Activated effector memory CD4-positive, alpha-beta T cell treated with Interleukin-2 at 50 U/mL for 16 hours (primary cell): ENCODE data around the gene ACOT7.

Source experiments
- DNase-seq: peaks from one replicate; pipeline ENCODE4 v3.0.0-alpha.2; 2020

Gene ACOT7

DNA sequence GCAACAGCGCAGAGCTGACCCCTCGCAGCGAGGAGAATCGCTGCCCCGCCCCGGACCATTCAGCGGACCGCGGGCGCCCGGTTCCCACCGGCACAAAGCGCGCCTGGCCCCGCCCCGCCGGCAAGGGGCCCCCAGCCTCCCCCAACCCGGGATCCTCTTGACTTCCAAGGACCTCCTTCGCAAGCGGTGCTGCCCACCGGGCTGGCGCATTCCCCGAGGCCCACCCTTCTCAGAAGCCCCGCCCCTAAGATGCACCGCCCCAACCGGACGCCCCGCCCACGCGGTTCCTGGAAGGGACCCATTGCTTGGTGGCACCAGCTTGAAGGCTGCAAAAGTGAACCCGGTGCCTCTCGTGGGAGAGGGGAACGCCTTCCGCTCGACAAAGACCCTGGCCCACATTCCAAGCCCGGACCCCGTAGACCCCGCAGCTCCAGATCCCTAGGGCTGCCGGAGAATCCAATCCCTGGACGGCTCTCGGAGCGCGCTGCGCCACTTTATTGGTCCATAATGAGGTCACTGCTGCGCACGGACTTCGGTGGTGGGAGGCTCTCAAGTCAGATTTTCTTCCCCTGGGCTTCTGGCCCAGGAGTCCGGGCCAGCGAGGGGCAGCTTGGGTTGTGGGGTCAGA is 147.6 kb downstream of the ACOT7 start:
- no peak for DNase-seq

DNA sequence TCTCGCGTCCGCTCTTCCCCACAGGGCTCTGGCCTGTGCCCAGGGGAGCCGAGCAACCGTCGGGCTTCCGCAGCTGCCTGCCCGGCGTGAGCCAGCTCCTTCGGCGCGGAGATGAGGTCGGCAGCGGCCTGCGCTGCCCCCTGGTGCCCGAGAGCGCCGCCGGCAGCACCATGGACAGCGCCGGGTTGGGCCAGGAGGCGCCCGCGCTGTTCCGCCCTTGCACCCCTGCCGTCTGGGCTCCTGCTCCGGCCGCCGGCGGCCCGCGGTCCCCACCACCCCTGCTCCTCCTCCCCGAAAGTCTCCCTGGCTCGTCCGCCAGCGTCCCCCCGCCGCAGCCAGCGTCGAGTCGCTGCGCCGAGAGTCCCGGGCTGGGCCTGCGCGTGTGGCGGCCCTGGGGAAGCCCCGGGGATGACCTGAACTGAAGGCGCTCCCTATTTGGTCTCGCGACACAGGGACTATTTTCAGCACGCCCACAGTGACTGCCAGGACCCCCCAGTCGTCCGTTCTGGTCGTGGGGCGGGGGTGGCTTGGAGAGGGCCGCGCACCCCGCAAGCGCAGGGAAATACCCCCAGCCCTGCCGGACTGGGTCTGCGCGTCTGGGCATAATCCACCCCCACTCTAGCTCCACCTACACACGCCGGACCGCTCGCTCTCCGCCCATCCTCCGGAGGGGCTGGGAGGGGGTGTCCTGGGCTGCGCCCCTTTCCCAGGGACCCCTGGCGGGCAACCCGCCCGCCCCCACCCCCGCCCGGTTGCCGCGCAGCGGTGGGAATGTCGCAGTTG is 148.3 kb downstream of the ACOT7 start:
- DNase-seq: peak; percentile 67

DNA sequence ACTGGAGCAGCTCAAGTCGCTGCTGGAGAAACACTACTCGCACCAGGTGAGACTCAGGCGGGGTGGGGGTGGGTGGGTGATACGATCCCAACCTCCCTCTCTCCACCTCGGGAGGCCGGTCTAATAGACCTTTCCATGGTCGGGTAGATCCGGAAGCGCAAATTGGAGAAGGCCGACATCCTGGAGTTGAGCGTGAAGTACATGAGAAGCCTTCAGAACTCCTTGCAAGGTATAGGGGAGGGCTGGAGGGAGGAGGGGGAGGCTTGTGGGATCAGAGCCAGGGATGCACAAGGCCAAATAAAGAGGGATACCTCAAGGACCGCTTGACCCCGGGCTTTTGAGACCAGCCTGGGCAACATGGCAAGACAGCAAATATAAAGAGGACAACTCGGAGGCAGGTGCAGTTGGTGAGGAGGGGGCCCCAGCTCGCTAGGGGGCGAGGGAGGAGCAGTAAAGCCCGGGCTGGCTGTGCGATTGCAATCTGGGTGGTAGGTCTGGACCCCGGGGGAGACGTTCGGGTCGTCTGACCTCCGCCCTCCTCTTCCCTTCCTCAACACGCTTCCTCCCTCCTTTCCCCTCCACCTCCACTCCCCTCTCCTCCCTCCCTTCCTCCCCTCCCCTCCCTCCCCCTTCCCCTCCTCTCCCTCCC is 149.0 kb downstream of the ACOT7 start:
- DNase-seq: no peak

DNA sequence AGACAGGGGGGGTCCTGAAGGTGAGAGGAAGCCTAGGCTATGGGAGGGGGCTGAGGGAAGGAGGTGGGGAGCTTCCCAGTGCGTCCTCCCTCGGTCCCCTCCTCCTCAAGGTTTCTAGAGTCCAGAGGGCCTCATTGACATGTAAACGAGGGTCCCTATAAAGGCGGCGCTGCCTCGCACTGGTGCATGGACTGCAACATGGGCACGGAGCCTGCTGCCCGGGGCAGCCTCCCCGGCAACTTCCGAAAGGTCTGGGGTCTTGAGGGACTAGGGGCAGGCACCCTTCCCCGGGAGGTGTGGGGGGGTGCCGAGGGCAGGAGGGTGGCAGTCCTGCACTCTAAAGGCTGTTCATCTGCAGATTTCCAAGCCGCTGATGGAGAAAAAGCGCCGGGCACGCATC is 149.6 kb downstream of the ACOT7 start, which contains the start of gene HES3:
Gene HES3 (plus strand): TSS at position 187 of the 400 bp plus-strand sequence. CDS start 187 bp downstream, at position 374.
- no peak for DNase-seq

DNA sequence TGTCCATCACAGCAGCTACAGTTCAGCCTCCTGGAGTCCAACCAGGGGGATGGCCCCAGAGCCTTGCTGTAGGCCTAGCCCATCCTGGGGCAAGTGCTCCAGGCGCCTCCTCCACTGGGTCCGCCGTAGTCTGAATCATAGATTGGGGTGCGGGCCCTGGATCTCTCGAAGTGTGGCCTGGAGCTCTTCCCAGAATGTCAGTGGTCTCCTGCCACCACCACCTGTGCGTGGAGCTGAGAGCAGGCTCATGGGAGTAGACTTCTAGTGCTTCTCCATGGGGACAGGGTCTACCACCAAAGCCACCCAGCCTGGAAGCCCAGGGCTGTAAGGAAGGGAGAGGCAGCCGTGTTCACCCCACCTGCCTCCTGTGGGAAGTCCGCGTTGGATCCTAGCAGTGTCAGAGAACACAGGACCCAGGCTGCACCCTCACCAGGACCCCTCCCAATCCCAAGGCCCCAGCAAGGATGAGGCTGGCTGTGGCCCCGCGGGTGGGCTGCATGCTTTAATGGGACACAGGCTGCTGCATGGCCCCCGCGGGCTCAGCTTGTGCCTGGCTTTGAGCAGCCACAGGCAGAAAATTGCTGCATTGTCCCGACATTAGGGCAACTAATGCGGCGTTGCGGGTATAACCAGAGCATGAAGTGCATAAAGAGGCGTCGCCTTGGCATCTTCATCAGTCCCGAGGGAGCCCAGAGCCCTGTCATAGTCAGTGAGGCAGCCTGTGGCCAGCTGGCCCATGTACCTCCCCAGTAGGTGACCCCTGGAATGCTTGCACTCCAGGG is 150.3 kb downstream of the ACOT7 start:
- DNase-seq: no peak

DNA sequence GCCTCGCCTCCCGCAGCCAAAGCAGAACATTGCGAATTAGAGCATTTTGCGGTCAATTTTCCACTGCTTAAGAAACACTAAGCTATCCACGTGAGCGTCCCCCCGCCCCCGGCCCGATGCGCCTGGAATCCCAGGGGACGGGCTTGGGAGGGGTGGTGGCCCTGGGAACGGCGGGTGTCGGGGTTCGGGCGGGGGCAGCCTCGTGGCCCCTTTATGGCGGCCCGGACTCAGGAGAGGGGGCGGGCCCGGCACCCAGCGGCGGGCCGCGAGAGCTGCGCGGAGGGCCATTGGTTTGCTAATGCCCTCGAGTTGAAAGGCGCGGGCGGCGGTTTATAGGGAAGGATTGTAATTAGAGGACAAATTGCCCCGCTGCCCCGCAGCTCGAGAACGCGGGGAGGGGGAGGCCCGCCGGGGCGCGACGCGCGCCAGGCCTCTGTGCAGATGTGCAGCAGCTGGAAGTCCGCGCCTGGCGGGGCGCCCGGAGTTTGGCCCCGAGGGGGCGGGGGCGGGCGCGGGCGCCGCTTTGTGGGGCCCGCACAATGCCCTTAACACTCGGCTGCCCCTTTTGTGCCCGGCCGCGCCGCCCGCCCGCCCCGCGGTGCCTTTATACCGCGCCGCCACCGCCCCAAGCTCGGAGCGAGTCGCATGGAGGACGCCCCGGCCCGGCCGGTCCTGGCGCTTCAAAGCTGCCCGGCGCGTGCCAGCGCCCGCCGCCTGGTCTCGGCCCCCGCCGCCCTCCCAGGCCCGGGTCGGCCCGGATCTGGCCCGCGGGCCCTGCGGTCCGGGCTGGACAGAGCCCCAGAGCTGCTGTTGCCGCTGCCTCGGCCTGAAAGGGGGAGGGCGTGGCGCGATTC is 151.5 kb downstream of the ACOT7 start:
- DNase-seq: no peak

DNA sequence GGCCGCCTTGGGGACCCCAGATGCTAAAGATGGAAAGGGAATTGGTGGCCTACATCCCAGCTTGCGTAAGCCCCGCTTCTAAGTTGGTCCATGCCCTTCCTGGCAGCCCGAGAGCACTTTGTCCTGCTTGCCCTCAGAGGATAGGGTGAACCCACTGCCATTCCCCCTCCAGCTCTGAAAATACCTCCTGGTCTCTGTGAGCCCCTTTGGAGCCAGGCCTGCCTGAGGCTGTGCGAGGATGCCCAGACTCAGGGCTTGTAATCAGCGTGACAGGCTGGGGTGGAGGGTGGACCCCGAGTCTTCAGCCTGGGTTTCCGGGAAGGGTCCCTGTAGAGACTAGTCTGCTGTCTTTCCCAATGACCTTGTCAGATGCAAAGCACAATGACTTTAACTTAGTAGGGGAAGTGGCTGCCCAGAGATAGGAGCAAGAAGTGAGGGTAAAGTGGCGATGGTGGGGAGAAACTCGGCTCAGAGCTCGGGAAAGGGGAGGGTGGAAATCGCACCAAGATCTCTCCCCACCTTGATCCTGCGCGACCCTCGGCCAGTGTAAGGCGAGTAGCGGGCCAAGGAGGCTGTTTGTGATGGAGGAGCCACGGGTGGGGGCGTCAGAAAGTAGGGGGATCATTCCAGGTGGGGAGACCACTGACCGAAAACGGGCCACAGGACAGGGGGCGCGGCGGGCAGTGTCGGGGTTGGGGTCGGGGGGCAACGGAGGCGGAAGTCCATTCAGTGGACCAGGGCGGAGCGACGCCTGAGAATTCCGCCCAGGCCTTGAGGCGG is 152.3 kb downstream of the ACOT7 start:
- DNase-seq: no peak

DNA sequence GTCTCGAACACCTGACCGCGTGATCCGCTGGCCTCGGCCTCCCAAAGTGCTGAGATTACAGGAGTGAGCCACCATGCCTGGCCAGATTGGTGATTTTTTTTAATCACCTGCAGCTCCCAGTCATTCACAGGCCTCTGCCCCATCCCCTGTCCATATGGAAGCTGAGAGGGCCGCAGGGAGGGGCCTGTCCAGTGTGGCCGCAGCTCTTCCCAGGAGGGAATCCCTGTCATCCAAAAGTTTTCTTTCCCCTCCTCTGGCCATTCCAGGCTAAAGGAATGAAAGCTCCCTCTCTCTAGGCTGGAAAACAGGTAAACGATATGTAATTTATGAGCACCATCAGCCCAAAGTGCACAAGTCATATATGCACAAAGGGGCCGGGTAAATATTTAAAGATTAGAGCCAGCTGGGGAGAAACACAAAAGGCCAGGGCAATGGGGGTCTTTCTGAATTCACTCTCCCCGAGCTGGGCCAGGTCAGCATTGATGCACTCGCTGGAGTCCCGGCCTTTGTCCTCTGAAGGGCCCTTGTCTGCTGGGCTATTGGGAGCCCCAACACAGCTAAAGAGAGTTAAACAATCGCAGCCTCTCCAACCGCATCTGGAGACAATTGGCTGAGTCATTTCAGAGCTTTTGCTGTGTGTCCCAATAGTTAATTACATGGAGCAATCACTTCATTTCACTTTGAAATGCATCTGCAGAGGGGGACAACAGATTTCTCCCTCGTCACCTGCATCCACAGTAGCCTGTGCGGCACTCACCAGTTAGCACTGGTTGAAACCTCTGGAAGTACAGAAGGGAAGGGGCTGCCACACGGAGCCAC is 153.4 kb downstream of the ACOT7 start:
- no peak for DNase-seq

DNA sequence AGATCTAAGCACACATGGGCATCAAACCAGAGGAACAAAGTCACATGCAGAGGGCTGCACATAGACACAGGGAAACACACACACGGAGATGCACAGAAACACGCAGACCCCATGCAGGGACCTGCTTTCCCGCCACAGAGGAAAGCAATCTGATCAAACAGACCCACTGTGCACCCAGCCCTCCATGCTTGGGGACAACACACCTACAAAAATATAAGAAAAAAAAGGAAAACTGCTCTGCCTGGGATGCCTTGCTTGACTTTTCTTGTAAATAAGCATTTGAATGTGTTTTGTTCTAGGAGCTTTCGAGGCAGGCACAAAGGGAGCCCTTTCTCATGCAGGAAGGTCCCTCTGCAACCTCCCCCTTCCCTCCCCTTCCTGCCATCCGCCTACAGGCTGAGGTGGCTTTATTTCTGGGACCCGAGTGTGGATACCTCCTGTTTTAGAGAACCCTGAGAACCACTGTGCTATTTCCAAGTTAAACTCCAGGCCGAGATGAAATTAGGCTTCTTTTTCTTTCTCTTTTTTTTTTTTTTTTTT is 154.3 kb downstream of the ACOT7 start:
- no peak for DNase-seq

DNA sequence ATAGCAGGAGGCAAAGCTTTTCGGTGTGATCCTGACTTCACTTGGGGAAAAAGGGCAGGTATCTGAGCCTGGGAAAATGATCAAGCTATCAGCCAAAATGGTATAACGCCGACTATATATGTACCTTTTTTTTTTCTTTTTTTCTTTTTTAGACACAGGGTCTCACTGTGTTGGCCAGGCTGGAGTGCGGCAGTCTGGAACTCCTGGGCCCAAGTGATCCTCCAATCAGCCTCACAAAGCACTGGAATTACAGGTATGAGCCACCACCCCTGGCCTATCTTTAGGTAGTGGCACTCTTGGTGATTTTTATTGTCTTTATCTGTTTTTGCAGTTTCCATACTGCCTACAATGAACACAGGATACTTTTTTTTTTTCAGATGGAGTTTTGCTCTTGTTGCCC is 156.5 kb downstream of the ACOT7 start:
- DNase-seq: no peak

DNA sequence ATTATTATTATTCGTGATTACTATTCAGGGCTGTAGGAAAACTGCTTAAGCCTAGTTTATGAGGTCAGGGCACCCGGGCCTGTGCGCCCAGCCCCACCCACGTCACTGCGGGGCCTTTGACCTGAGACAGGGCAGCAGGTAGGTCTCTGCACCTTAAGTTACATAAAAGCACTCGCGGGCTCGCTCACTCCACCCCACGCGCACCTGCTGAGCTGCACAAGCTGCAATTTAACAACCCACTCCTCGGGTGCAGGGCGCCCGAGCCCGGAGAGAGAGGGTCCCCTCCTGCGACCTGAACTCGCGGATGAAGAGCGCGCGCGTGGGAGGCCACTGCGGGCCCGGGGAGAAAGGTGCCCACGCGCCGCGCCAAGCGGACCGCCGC is 158.3 kb downstream of the ACOT7 start:
- DNase-seq: no peak

DNA sequence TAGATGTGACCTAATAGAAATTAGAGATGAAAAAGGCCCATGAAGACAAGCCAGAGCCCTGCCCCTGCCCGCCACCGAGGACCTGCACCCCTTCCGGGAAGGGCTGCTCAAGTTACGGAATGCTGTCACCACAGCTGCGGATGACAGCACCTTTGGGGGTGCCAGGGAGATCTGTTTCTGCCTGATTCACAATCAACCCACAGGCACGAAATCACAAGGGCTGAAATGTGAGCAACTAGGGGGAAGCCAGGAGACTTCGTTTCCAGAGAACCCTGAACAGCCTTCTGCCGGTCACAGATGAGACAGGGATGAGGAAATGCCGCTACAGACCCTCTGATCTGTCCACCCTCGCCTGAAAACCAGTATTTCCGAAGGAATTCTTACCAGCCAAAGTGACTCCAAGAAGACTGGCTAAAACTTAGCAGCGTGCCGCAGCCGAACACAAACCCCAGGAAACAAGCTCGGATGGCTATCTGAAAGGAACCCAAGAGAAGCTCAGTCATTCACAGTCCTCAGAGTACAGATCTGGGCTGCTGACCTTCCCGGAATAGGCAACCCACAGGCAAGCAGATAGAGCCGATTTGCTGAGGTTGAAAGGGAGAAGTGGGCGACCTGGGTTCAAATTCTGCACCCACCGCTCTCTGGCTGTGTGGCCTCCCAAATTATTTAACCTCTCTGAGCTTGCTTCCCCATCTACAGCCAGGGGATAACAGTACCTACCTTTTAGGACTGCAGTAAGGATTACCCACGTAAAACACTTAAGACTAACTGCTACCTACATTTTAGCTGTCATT is 158.9 kb downstream of the ACOT7 start:
- DNase-seq: no peak

DNA sequence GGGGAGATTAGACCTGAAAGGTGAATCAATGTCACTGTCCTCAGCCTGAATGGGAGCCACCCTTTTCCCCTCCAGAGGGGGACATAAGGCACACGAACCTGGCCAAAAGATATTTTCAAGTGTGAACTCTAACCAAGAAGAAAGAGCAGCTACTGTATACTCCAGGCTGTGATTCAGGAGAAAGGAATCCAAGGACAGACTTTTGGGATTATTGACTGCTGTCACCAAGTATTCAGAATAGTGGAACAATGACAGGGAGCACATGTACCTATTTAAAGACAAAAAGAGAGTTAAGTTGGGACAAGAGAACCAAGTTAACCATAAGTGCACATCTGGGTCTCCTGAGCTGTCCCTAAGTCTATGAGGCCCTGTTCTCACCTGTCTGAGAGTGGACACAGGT is 160.2 kb downstream of the ACOT7 start:
- no peak for DNase-seq

DNA sequence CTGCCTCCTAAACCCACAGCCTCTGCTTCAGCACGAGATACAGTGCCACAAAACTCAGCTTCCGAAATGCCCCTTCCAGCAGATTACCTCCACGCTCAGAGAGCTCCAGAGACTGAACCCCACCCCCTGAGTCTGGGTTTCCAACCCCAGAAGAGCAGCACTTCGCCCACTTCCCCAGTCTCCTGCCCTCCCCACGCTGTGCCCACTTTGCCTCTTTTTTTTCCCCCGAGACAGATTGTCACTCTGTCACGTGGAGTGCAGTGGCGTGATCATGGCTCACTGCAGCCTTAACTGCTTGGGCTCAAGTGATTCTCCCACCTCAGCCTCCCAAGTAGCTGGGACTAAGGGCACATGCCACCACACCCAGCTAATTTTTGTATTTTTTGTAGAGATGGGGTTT is 167.9 kb downstream of the ACOT7 start:
- DNase-seq: no peak

DNA sequence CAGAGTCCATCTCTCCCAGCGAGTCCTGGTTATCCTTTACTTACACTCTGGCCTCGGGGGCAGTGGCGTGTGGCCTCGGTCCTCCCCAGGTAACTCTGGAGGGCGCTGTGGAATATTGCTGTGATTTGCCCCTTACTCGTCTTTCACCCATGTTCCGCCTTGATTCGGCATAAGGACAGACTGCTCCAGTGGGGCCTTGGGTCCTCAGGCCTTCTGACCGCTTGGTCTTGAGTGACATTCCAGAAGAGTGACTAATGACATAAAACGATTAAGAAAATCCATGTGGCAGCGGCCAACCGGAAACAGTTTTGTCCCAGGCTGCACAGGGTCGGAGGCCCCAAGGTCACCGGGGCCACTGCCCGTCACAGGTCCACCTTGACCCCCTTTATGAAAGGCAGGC is 168.8 kb downstream of the ACOT7 start:
- DNase-seq: no peak

DNA sequence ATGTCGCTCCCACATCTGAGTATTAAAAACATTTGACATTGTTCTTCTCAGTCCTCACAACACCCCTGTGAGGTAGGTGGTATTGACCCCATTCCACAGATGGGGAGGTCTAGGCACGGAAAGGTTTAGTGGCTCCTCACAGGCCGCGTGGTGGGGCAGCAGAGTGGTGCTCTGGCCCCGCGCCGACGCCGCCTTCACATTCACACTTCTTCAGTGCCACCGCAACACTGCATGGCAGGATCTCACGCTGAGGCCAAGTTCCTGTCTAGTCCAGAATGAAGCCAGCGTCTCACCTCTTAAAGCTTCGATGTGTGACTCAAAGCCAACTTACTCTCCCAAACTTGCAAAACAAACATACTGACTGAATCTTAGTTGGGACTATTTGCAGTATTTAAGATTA is 169.9 kb downstream of the ACOT7 start:
- DNase-seq: no peak

DNA sequence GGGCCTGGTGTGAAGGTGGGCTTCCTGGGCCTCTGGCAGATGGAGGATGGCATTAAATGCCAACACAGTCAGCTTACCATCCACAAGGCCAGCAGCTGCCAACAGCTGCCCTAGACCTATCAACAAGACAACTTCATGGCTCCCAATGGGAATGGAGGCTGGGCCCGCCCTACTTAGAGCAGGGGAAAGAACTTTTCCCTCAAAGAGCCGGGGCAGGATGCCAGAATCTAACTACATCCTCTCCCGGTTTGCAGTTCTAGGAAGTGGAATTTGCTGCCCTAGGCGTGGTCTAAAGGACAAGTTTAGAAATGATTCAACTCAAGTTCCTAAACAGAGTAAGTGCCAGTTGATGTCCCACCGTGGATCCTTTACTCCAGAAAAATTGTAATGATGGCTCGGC is 170.9 kb downstream of the ACOT7 start:
- DNase-seq: no peak

DNA sequence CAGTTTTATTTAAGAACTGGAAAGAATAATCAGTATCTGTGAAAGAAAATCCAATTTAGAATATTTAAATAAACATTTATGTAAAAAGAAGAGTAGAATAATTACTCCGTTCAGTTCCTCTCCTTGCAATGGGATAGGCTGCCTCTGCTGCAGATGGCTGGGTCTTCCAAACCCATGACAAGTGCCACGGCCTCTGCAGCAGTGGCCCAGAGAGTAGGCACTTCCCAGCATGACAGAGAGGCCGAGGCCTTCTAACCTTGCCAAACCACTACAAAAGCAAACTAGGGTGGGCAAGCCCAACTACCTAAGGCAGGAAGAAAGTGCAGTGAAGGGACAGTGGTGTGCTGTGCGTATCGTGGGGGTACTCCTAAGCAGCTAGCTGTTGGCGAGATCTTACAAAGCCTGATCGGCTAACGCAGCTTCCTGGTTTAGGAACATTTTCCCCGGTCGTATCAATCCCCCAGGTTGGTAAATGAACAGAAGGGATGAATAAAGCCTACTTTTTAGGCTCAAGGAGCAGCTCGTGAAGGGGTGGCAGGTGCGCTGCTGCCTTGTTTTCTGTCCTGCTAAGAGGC is 172.3 kb downstream of the ACOT7 start:
- DNase-seq: no peak

DNA sequence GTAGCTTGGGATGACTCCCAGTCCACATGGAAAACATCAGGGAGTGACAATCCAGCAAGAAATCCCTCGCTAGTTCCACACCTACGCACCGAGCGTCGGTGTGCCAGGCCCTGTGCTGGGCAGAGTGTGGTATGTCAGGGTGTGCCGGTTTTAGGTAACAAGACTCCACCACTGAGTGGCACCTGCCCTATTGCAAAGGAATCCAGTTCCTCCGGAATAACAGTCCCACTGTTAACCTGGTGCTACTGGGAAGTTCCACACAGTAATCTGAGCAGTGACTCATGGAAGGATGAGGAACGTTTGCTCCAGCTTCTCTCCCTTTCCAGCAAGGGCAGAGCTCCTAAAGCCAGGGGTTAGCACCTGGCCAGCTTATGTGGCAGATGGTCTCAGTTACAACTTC is 173.3 kb downstream of the ACOT7 start:
- no peak for DNase-seq
